PC-9 (cell line): ENCODE data around the gene PRUNE2.

ENCODE experiments used
- EZH2 ChIP-seq: fragments of 200-600 bp; sonication (generic); IDR thresholded peaks from 2 replicates; pipeline ENCODE4 v1.8.0; 2017; ENCODE audit warnings: antibody characterized with exemption, low read depth
- TF ChIP-seq, protein P1 (sequence below): fragments of 200-600 bp; sonication (generic); conservative IDR thresholded peaks from 2 replicates; pipeline ENCODE4 v1.6.1; 2017; ENCODE audit warnings: mixed run types, antibody characterized with exemption, mild to moderate bottlenecking, moderate library complexity

DNA sequence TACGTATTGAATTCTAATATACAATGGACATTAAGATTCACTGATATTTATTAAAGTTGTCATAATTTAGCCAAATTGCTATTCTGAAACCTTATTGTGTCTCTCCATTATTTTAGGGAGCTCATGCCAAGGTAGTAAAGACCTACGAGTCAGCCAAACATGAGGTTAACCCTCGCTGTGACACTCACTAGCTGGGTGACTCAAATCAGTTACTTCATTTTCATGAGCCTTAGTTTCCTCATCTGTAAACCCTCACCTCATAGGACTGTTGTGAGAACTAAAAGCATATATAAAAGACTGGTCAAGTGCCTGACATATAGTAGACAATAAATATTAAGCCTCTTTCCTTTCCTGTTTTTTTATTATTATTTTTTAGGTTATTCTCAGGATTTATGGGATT is 185.7 kb downstream of the PRUNE2 start:
- TF ChIP-seq, protein P1, sequence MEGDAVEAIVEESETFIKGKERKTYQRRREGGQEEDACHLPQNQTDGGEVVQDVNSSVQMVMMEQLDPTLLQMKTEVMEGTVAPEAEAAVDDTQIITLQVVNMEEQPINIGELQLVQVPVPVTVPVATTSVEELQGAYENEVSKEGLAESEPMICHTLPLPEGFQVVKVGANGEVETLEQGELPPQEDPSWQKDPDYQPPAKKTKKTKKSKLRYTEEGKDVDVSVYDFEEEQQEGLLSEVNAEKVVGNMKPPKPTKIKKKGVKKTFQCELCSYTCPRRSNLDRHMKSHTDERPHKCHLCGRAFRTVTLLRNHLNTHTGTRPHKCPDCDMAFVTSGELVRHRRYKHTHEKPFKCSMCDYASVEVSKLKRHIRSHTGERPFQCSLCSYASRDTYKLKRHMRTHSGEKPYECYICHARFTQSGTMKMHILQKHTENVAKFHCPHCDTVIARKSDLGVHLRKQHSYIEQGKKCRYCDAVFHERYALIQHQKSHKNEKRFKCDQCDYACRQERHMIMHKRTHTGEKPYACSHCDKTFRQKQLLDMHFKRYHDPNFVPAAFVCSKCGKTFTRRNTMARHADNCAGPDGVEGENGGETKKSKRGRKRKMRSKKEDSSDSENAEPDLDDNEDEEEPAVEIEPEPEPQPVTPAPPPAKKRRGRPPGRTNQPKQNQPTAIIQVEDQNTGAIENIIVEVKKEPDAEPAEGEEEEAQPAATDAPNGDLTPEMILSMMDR: no peak
- TF ChIP-seq EZH2: no peak
